ENCODE results near the gene SPOCK1. TPM values are rescaled to one million over a fixed set of nuclear protein-coding genes. Genes with fewer than 3 reads are reported as not detected.
A peak's percentile ranks its signal among the peaks of the same experiment; 100 is the strongest.

Gene SPOCK1
- total and polyA plus RNA-seq, 3 donors from 2014 or later = 63.8 to 111 (median 101) TPM

- Histone ChIP-seq H3K27ac (no peak overlapping the region), H3K27me3 (no peaks in the 10 kb centered on the region), H3K4me3 (no peak overlapping the region), H3K9me3 (no peaks in the 10 kb centered on the region), H3K36me3 (ENCODE audit: low read depth, missing control alignments) (no peaks in the 10 kb centered on the region), H3K4me1 (peaks cover 3% of the 10 kb centered on the region)
- DNase-seq = no peak
- TF ChIP-seq POLR2A (IDR thresholded peaks at IDR 0.05) (no peak), CTCF (IDR thresholded peaks at IDR 0.05) (no peak)
- 65 to 77% methylated on average over 1 of the region's 1 CpG for WGBS, 2 donors
- intact Hi-C loops (cut with DNase I; ENCODE audit: low total_unique reads) = no loop called here
These were observed 33.2 kb downstream of the SPOCK1 start for GRCh38 chr5:137465930-137466329.

- no peak for DNase-seq
- no peak overlapping the region for H3K27ac ChIP-seq
- 42 to 60% methylated on average over 4 of the region's 4 CpGs for WGBS, 2 donors
These were observed 36.2 kb downstream of the SPOCK1 start for GRCh38 chr5:137462816-137463520.

GRCh38 chr5:137462265-137462590, 36.9 kb downstream of the SPOCK1 start:
- Histone ChIP-seq H3K4me3 (no peak overlapping the region), H3K9me3 (no peaks in the 10 kb centered on the region), H3K4me1 (peaks cover 11% of the 10 kb centered on the region), H3K36me3 (ENCODE audit: low read depth, missing control alignments) (no peaks in the 10 kb centered on the region), H3K27me3 (no peaks in the 10 kb centered on the region), H3K27ac (peak overlapping the region in 1 of 2 donors; percentile 13)
- intact Hi-C loops (cut with DNase I; ENCODE audit: low total_unique reads) = no loop called here
- no peak for TF ChIP-seq CTCF (IDR thresholded peaks at IDR 0.05)
- no peak for TF ChIP-seq POLR2A (IDR thresholded peaks at IDR 0.05)
- no peak for DNase-seq
- WGBS, 2 donors = 20 to 33% methylated on average over 5 of the region's 5 CpGs

More at GRCh38 chr5:137462816-137463520, 36.2 kb downstream of the SPOCK1 start:
- intact Hi-C loops (cut with DNase I; ENCODE audit: low total_unique reads) = no loop called here
- no peaks in the 10 kb centered on the region for H3K27me3 ChIP-seq
- H3K9me3 ChIP-seq = no peaks in the 10 kb centered on the region
- H3K4me1 ChIP-seq = peaks cover 11% of the 10 kb centered on the region
- no peaks in the 10 kb centered on the region for H3K36me3 ChIP-seq (ENCODE audit: low read depth, missing control alignments)
- no peak overlapping the region for H3K4me3 ChIP-seq
- TF ChIP-seq CTCF (IDR thresholded peaks at IDR 0.05) (no peak), POLR2A (IDR thresholded peaks at IDR 0.05) (no peak)

GRCh38 chr5:137461391-137462264, 37.5 kb downstream of the SPOCK1 start:
- peak overlapping the region in 1 of 2 donors; percentile 13 for H3K27ac ChIP-seq
- peaks cover 11% of the 10 kb centered on the region for H3K4me1 ChIP-seq
- H3K4me3 ChIP-seq = no peak overlapping the region
- H3K9me3 ChIP-seq = no peaks in the 10 kb centered on the region
- intact Hi-C loops (cut with DNase I; ENCODE audit: low total_unique reads) = no loop called here
- no peaks in the 10 kb centered on the region for H3K36me3 ChIP-seq (ENCODE audit: low read depth, missing control alignments)
- TF ChIP-seq POLR2A (IDR thresholded peaks at IDR 0.05) (no peak), CTCF (IDR thresholded peaks at IDR 0.05) (peak in 1 of 3 experiments; percentile 11)
- WGBS, 2 donors = 49 to 50% methylated on average over 6 of the region's 6 CpGs
- no peak for DNase-seq
- H3K27me3 ChIP-seq = no peaks in the 10 kb centered on the region
